K562 (cell line): ENCODE results near the gene CLCN4. TPM values are rescaled to one million over a fixed set of nuclear protein-coding genes. Genes with fewer than 3 reads are reported as not detected.

ENCODE experiments used
- ATAC-seq: fragments of 200-7000 bp; cut with Tn5 transposase; 3 replicates; pipeline ENCODE4 v1.9.1; 2020; ENCODE audit warnings: moderate library complexity
- BruUV-seq: library from RNA; stranded (reverse); fragments of 400-500 nt; replicated peaks from 2 replicates; lab custom pipeline; 2021; lab: Mats Ljungman, UMichigan
- CTCF ChIA-PET: fragments of 300-600 bp; formaldehyde crosslinking; extraction: SDS; loops from one replicate; lab custom pipeline; 2021; ENCODE audit warnings: low intra/inter-chr PET ratio; lab: Yijun Ruan, JAX
- POLR2A ChIA-PET: fragments of 300-600, 350-650 bp; sonication (Branson Sonifier 250); formaldehyde crosslinking; extraction: SDS; loops from one replicate; lab custom pipeline; 2021; ENCODE audit warnings: antibody characterized with exemption, inconsistent platforms; lab: Yijun Ruan, JAX
- DNase-seq, 4 experiments: peaks; one replicate each; pipeline versions ENCODE4 v3.0.0 to v3.0.0-alpha.2; 2011 to 2018; ENCODE audit warnings: low spot score in 3 of 4, mixed read lengths in 3 of 4; ENCODE audit errors: extremely low read depth in 1 of 4
- FAIRE-seq: peaks from 2 replicates; lab custom pipeline; 2011; peaks lifted over from hg19 to GRCh38; lab: Jason Lieb, UNC
- H2AFZ ChIP-seq: 2 replicates; pipeline ENCODE4 v1.6.0; 2011; ENCODE audit warnings: low read depth, low read length, control low read depth, inconsistent platforms
- H3K27ac ChIP-seq: fragments of 200-600 bp; 3 replicates; pipeline ENCODE4 v1.8.0; 2011; ENCODE audit warnings: low read depth, mild to moderate bottlenecking, control low read depth, inconsistent platforms, low read length, moderate library complexity, mixed read lengths; ENCODE audit errors: extremely low read depth
- H3K27me3 ChIP-seq, 2 experiments: fragments of 300-600 bp in 1 of 2; 2 replicates in 1 of 2; 3 replicates in 1 of 2; pipeline versions ENCODE4 v1.6.0 to v1.8.0; 2011; ENCODE audit warnings: inconsistent platforms in 2 of 2, low read length in 2 of 2, mild to moderate bottlenecking in 1 of 2, mixed read lengths in 1 of 2, moderate library complexity in 1 of 2; ENCODE audit not compliant: control insufficient read depth in 2 of 2, insufficient read depth in 2 of 2
- H3K36me3 ChIP-seq: fragments of 300-600 bp; 3 replicates; pipeline ENCODE4 v1.8.0; 2011; ENCODE audit warnings: mild to moderate bottlenecking, low read length, inconsistent platforms; ENCODE audit not compliant: control insufficient read depth, insufficient read depth
- H3K4me1 ChIP-seq, 2 experiments: fragments of 200-600 bp in 1 of 2; replicated peaks in 1 of 2; 2 replicates in 1 of 2; 3 replicates in 1 of 2; pipeline versions ENCODE4 v1.5.1 to v1.8.0; 2011; ENCODE audit warnings: inconsistent platforms in 2 of 2, low read length in 2 of 2, mild to moderate bottlenecking in 1 of 2, mixed read lengths in 1 of 2, moderate library complexity in 1 of 2; ENCODE audit not compliant: control insufficient read depth in 2 of 2, insufficient read depth in 2 of 2
- H3K4me2 ChIP-seq: 2 replicates; pipeline ENCODE4 v1.6.1; 2011; ENCODE audit warnings: low read length, control low read depth, inconsistent platforms, mixed read lengths; ENCODE audit not compliant: insufficient read depth
- H3K4me3 ChIP-seq: fragments of 200-600 bp; sonication (generic), shearing (Covaris generic); 2 replicates; pipeline ENCODE4 v1.5.1; 2016; ENCODE audit warnings: control low read depth, inconsistent platforms
- H3K79me2 ChIP-seq: fragments of 200-600 bp; 3 replicates; pipeline ENCODE4 v1.8.0; 2011; ENCODE audit warnings: low read length, inconsistent platforms; ENCODE audit not compliant: control insufficient read depth, insufficient read depth
- H3K9ac ChIP-seq, 2 experiments: 2 replicates each; pipeline versions ENCODE4 v1.6.0 to v1.6.1; 2011; ENCODE audit warnings: low read depth in 2 of 2, low read length in 2 of 2, control low read depth in 1 of 2, inconsistent platforms in 1 of 2, mild to moderate bottlenecking in 1 of 2, mixed read lengths in 1 of 2; ENCODE audit not compliant: insufficient read depth in 1 of 2
- H3K9me1 ChIP-seq: one replicate; pipeline ENCODE4 v1.6.0; 2011; ENCODE audit warnings: inconsistent platforms, mild to moderate bottlenecking, low read length, moderate library complexity; ENCODE audit not compliant: control insufficient read depth, insufficient read depth
- H3K9me3 ChIP-seq: replicated peaks from 2 replicates; pipeline ENCODE4 v1.5.1; 2011; ENCODE audit warnings: low read depth, low read length, inconsistent platforms; ENCODE audit not compliant: control insufficient read depth, insufficient read depth
- H4K20me1 ChIP-seq: replicated peaks from 2 replicates; pipeline ENCODE4 v1.6.1; 2011; ENCODE audit warnings: low read length, inconsistent platforms, mixed read lengths; ENCODE audit not compliant: control insufficient read depth, insufficient read depth
- ARID2 ChIP-seq: fragments of 450-650 bp; IDR thresholded peaks from 2 replicates; pipeline ENCODE4 v1.6.1; 2017; ENCODE audit warnings: antibody characterized with exemption, mild to moderate bottlenecking
- BACH1 ChIP-seq: fragments of 200-800 bp; sonication (Bioruptor generic); IDR thresholded peaks from 2 replicates; pipeline ENCODE4 v1.6.1; 2016; ENCODE audit warnings: missing genetic modification characterization, missing compliant biosample characterization
- CCAR2 ChIP-seq: fragments of 200-400 bp; formaldehyde crosslinking; IDR thresholded peaks from 2 replicates; pipeline ENCODE4 v1.6.1; 2017; ENCODE audit warnings: mild to moderate bottlenecking, low read depth, low read length
- E2F6 ChIP-seq, 2 experiments: IDR thresholded peaks; 2 replicates each; pipeline ENCODE4 v1.6.1; 2011; ENCODE audit warnings: borderline replicate concordance in 1 of 2, control low read depth in 1 of 2, low read depth in 1 of 2, low read length in 1 of 2, mild to moderate bottlenecking in 1 of 2, mixed read lengths in 1 of 2, moderate library complexity in 1 of 2; ENCODE audit not compliant: insufficient read depth in 1 of 2, insufficient read length in 1 of 2, poor library complexity in 1 of 2, severe bottlenecking in 1 of 2; ENCODE audit errors: extremely low read depth in 1 of 2
- E4F1 ChIP-seq: fragments of 250-450 bp; sonication (Bioruptor Pico); IDR thresholded peaks from 2 replicates; pipeline ENCODE4 v1.5.0; 2021; ENCODE audit warnings: mild to moderate bottlenecking, borderline replicate concordance
- HDAC6 ChIP-seq: IDR thresholded peaks from 2 replicates; pipeline ENCODE4 v1.6.1; 2012; ENCODE audit warnings: low read depth, mild to moderate bottlenecking, control low read depth, inconsistent platforms, low read length, moderate library complexity
- HNRNPLL ChIP-seq: fragments of 200-400 bp; formaldehyde crosslinking; IDR thresholded peaks from 2 replicates; pipeline ENCODE4 v1.6.1; 2017; ENCODE audit warnings: low read length, low read depth, mild to moderate bottlenecking; ENCODE audit not compliant: poor library complexity, severe bottlenecking
- HSF4 ChIP-seq: fragments of 250-450 bp; sonication (Bioruptor Pico); IDR thresholded peaks from 2 replicates; pipeline ENCODE4 v2.1.2; 2022; ENCODE audit warnings: mild to moderate bottlenecking, moderate library complexity, borderline replicate concordance
- PCBP2 ChIP-seq: fragments of 200-400 bp; formaldehyde crosslinking; IDR thresholded peaks from 2 replicates; pipeline ENCODE4 v1.6.1; 2018; ENCODE audit warnings: low read length, low read depth, mild to moderate bottlenecking, moderate library complexity; ENCODE audit not compliant: poor library complexity, severe bottlenecking
- TRIM24 ChIP-seq, 2 experiments: fragments of 450-650 bp; IDR thresholded peaks; 2 replicates each; pipeline ENCODE4 v1.6.1; 2016
- ZNF41 ChIP-seq: fragments of 250-450 bp; sonication (Bioruptor Pico); conservative IDR thresholded peaks from 2 replicates; pipeline ENCODE4 v1.4.0; 2020; ENCODE audit warnings: mild to moderate bottlenecking
- ZNF444 ChIP-seq: fragments of 250-450 bp; sonication (Bioruptor Pico); IDR thresholded peaks from 2 replicates; pipeline ENCODE4 v1.4.0; 2020; ENCODE audit warnings: mild to moderate bottlenecking, moderate library complexity
- ZNF717 ChIP-seq: fragments of 250-450 bp; sonication (Bioruptor Pico); IDR thresholded peaks from 2 replicates; pipeline ENCODE4 v1.5.0; 2021
- WGBS: fragments of 100-300 bp; shearing (Covaris generic); methylation state at CpG from one replicate; pipeline ENCODE4 v1.1.6; 2016; ENCODE audit warnings: low coverage, mixed read lengths; ENCODE audit not compliant: insufficient coverage; ENCODE audit errors: missing lambda C conversion rate; 5-methylcytosine and 5-hydroxymethylcytosine counted together
- in situ Hi-C: fragments of 300-500 bp; cut with MboI; formaldehyde crosslinking; loops from 4 replicates; pipeline ENCODE4 v1.15.0; 2018; ENCODE audit warnings: inconsistent platforms, mixed read lengths
- intact Hi-C: fragments of 100-400 bp; cut with micrococcal nuclease; formaldehyde crosslinking; loops from 2 replicates; pipeline ENCODE4 v1.14.2; 2022
- polyA plus RNA-seq, 8 experiments: library from polyadenylated mRNA; depleted of rRNA in 4 of 8; stranded (reverse) in 5 of 8; unstranded in 3 of 8; fragments of >200 nt; fragmentation: Nextera tagmentation in 2 of 8; fragmentation: Illumina TruSeq in 1 of 8; extraction: Ambion mirVana in 2 of 8; extraction: Trizol in 1 of 8; gene quantifications; 2 replicates each; pipeline versions ENCODE4 v1.2.1 to v1.2.3, GENCODE V29; 2011 to 2014; ENCODE audit warnings: inconsistent platforms in 1 of 8, missing spikeins in 1 of 8
- total RNA-seq, 7 experiments: library from RNA; depleted of rRNA in 6 of 7; stranded (reverse); fragments of >200 nt in 6 of 7; fragmentation: Illumina TruSeq in 2 of 7; extraction: Trizol in 2 of 7; gene quantifications; 2 replicates each; pipeline versions ENCODE4 v1.2.1 to v1.2.3, GENCODE V29; 2011 to 2021; ENCODE audit warnings: low replicate concordance in 1 of 7

CLCN4 gene
- total and polyA plus RNA-seq, 9 of the 15 experiments (the other 6 are each of a cell fraction or from before 2014, with no cell fraction given) = 0.03 to 0.24 (median 0.10) TPM; not detected in 1

GRCh38 chrX:10107483-10107882 is 49.3 kb upstream of the CLCN4 start (continued):
- no peak for TF ChIP-seq E2F6 (IDR thresholded peaks at IDR 0.05; ENCODE audit: borderline replicate concordance in 1 of 2, extremely low read depth in 1 of 2, insufficient read depth in 1 of 2, insufficient read length in 1 of 2, low read depth in 1 of 2, low read length in 1 of 2, poor library complexity in 1 of 2, severe bottlenecking in 1 of 2)
- no peak for TF ChIP-seq BACH1 (tag)

GRCh38 chrX:10108288-10108687 is 48.5 kb upstream of the CLCN4 start:
- Histone ChIP-seq H3K4me3 (no peak overlapping the region), H3K9ac (no peak overlapping the region), H3K4me2 (no peak overlapping the region), H4K20me1 (no peaks in the 10 kb centered on the region; the same call in 1 of the 2 replicates), H2AFZ (no peak overlapping the region), H3K9me3 (no peaks in the 10 kb centered on the region), H3K36me3 (no peaks in the 10 kb centered on the region), H3K27me3 (peaks cover 0 to 40% of the 10 kb centered on the region in 2 experiments; a peak in 4 of 5 replicates), H3K4me1 (peaks cover 0 to 7% of the 10 kb centered on the region in 2 experiments; a peak in 1 of 5 replicates), H3K27ac (no peak overlapping the region), H3K9me1 (no peaks in the 10 kb centered on the region), H3K79me2 (no peaks in the 10 kb centered on the region)
- DNase-seq = no peak
- in situ Hi-C loops (loop anchor here (25.0 kb wide), 1 partner anchor 221 kb away; no protein-coding TSS in a partner anchor), intact Hi-C loops (no loop called here)
- no peak for FAIRE-seq
- WGBS = 0% methylated on average over 9 of the region's 9 CpGs
- BruUV-seq = no TSS peak
- ATAC-seq = no peak
- POLR2A ChIA-PET = no interaction called here
- CTCF ChIA-PET = no interaction called here
- TF ChIP-seq ZNF41 (CRISPR knock-in tag) (no peak), HNRNPLL (no peak), CCAR2 (no peak), ZNF717 (CRISPR knock-in tag) (no peak), HSF4 (CRISPR knock-in tag) (no peak), E4F1 (CRISPR knock-in tag) (no peak), ARID2 (no peak), PCBP2 (no peak), ZNF444 (no peak), HDAC6 (no peak), TRIM24 (IDR thresholded peaks at IDR 0.05) (no peak)
